Uterus (tissue), 4 donors: ENCODE results near the gene SPNS1. TPM values are rescaled to one million over a fixed set of nuclear protein-coding genes. Genes with fewer than 3 reads are reported as not detected.

ENCODE experiments used
- DNase-seq, 2 donors: peaks; one replicate each; pipeline ENCODE4 v3.0.0-alpha.2; 2019 to 2020
- H3K27ac ChIP-seq, 2 donors: fragments of 200-600 bp; sonication (generic); 1 replicate in 1 of 2; 2 replicates in 1 of 2; pipeline ENCODE4 v1.5.1; 2016 to 2018
- H3K27me3 ChIP-seq, 2 donors: fragments of 200-600 bp; sonication (generic); one replicate each; pipeline ENCODE4 v1.5.1; 2018 to 2019; ENCODE audit warnings: control low read depth in 1 of 2
- H3K36me3 ChIP-seq, 2 donors: fragments of 200-600 bp; sonication (generic); one replicate each; pipeline ENCODE4 v1.5.1; 2019; ENCODE audit warnings: control low read depth in 1 of 2
- H3K4me1 ChIP-seq, 2 donors: fragments of 200-600 bp; sonication (generic); one replicate each; pipeline ENCODE4 v1.5.1; 2018 to 2019; ENCODE audit warnings: control low read depth in 1 of 2
- H3K4me3 ChIP-seq, 2 donors: fragments of 200-600 bp; sonication (generic); 1 replicate in 1 of 2; 2 replicates in 1 of 2; pipeline ENCODE4 v1.5.1; 2018 to 2019; ENCODE audit warnings: mild to moderate bottlenecking in 1 of 2
- H3K9me3 ChIP-seq, 2 donors: fragments of 200-600 bp; sonication (generic); one replicate each; pipeline ENCODE4 v1.5.1; 2019; ENCODE audit warnings: control low read depth in 1 of 2
- CTCF ChIP-seq, 4 experiments: fragments of 200-600 bp in 2 of 4; fragments of 450-650 bp in 2 of 4; sonication (generic) in 2 of 4; IDR thresholded peaks; one replicate each; pipeline ENCODE4 v1.5.1; 2016 to 2019; ENCODE audit warnings: antibody characterized with exemption in 4 of 4, mild to moderate bottlenecking in 2 of 4, moderate library complexity in 1 of 4
- POLR2A ChIP-seq, 2 donors: fragments of 450-650 bp; IDR thresholded peaks; one replicate each; pipeline ENCODE4 v1.6.1; 2016; ENCODE audit warnings: antibody characterized with exemption in 2 of 2, mild to moderate bottlenecking in 1 of 2, moderate library complexity in 1 of 2
- intact Hi-C: fragments of 100-400 bp; cut with DNase I; formaldehyde crosslinking; loops from one replicate; pipeline ENCODE4 v1.15.1; 2023; ENCODE audit warnings: low total_unique reads
- total RNA-seq, 4 donors: library from RNA; depleted of rRNA in 3 of 4; stranded (reverse); fragments of >200 nt in 3 of 4; gene quantifications; one replicate each; pipeline versions ENCODE4 v1.1.0 to v1.2.4, GENCODE V29; 2014 to 2023
- donor health status: DM: yes; HTN: yes; CAD: no.

The SPNS1 gene
- total RNA-seq, 4 donors from 2014 or later = 7.4 to 74.3 (median 25.3) TPM

GRCh38 chr16:29023279-29024277 lies 49.0 kb downstream of the SPNS1 start:
- no peak for DNase-seq
- intact Hi-C loops = no loop called here

GRCh38 chr16:29024278-29024677 lies 49.7 kb downstream of the SPNS1 start:
- DNase-seq = no peak

More at GRCh38 chr16:29023279-29024277, 49.0 kb downstream of the SPNS1 start:
- Histone ChIP-seq H3K4me1 (no peaks in the 10 kb centered on the region), H3K36me3 (no peaks in the 10 kb centered on the region), H3K9me3 (no peaks in the 10 kb centered on the region), H3K27me3 (no peaks in the 10 kb centered on the region), H3K27ac (no peak overlapping the region), H3K4me3 (no peak overlapping the region)
- TF ChIP-seq POLR2A (IDR thresholded peaks at IDR 0.05) = no peak
- TF ChIP-seq CTCF (IDR thresholded peaks at IDR 0.05) = no peak

GRCh38 chr16:29025218-29025617 lies 50.6 kb downstream of the SPNS1 start:
- Histone ChIP-seq H3K4me1 (no peaks in the 10 kb centered on the region), H3K4me3 (no peak overlapping the region), H3K27me3 (no peaks in the 10 kb centered on the region), H3K9me3 (no peaks in the 10 kb centered on the region), H3K27ac (no peak overlapping the region), H3K36me3 (no peaks in the 10 kb centered on the region)
- TF ChIP-seq CTCF (IDR thresholded peaks at IDR 0.05) (no peak), POLR2A (IDR thresholded peaks at IDR 0.05) (no peak)
- intact Hi-C loops = no loop called here
- DNase-seq = no peak

More at GRCh38 chr16:29024278-29024677, 49.7 kb downstream of the SPNS1 start:
- Histone ChIP-seq H3K36me3 (no peaks in the 10 kb centered on the region), H3K9me3 (no peaks in the 10 kb centered on the region), H3K4me3 (no peak overlapping the region), H3K4me1 (no peaks in the 10 kb centered on the region), H3K27ac (no peak overlapping the region), H3K27me3 (no peaks in the 10 kb centered on the region)
- intact Hi-C loops = no loop called here
- TF ChIP-seq CTCF (IDR thresholded peaks at IDR 0.05) (no peak), POLR2A (IDR thresholded peaks at IDR 0.05) (no peak)

- no peak overlapping the region for H3K27ac ChIP-seq
- H3K9me3 ChIP-seq = no peaks in the 10 kb centered on the region
- TF ChIP-seq CTCF (IDR thresholded peaks at IDR 0.05) = no peak
- no peaks in the 10 kb centered on the region for H3K4me1 ChIP-seq
- H3K27me3 ChIP-seq = no peaks in the 10 kb centered on the region
- intact Hi-C loops = no loop called here
- H3K4me3 ChIP-seq = no peak overlapping the region
- no peaks in the 10 kb centered on the region for H3K36me3 ChIP-seq
- DNase-seq = no peak
These were observed 51.2 kb downstream of the SPNS1 start for GRCh38 chr16:29025735-29026134.

- H3K36me3 ChIP-seq = no peaks in the 10 kb centered on the region
- H3K4me3 ChIP-seq = no peak overlapping the region
- DNase-seq = no peak
- intact Hi-C loops = no loop called here
- H3K9me3 ChIP-seq = no peaks in the 10 kb centered on the region
- no peaks in the 10 kb centered on the region for H3K27me3 ChIP-seq
- H3K27ac ChIP-seq = no peak overlapping the region
- TF ChIP-seq CTCF (IDR thresholded peaks at IDR 0.05) (no peak), POLR2A (IDR thresholded peaks at IDR 0.05) (no peak)
- no peaks in the 10 kb centered on the region for H3K4me1 ChIP-seq
These were observed 54.0 kb downstream of the SPNS1 start for GRCh38 chr16:29028457-29029167.
